Measurements from ENCODE around the gene NRDC.

NRDC gene, protein sequence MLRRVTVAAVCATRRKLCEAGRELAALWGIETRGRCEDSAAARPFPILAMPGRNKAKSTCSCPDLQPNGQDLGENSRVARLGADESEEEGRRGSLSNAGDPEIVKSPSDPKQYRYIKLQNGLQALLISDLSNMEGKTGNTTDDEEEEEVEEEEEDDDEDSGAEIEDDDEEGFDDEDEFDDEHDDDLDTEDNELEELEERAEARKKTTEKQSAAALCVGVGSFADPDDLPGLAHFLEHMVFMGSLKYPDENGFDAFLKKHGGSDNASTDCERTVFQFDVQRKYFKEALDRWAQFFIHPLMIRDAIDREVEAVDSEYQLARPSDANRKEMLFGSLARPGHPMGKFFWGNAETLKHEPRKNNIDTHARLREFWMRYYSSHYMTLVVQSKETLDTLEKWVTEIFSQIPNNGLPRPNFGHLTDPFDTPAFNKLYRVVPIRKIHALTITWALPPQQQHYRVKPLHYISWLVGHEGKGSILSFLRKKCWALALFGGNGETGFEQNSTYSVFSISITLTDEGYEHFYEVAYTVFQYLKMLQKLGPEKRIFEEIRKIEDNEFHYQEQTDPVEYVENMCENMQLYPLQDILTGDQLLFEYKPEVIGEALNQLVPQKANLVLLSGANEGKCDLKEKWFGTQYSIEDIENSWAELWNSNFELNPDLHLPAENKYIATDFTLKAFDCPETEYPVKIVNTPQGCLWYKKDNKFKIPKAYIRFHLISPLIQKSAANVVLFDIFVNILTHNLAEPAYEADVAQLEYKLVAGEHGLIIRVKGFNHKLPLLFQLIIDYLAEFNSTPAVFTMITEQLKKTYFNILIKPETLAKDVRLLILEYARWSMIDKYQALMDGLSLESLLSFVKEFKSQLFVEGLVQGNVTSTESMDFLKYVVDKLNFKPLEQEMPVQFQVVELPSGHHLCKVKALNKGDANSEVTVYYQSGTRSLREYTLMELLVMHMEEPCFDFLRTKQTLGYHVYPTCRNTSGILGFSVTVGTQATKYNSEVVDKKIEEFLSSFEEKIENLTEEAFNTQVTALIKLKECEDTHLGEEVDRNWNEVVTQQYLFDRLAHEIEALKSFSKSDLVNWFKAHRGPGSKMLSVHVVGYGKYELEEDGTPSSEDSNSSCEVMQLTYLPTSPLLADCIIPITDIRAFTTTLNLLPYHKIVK

DNA sequence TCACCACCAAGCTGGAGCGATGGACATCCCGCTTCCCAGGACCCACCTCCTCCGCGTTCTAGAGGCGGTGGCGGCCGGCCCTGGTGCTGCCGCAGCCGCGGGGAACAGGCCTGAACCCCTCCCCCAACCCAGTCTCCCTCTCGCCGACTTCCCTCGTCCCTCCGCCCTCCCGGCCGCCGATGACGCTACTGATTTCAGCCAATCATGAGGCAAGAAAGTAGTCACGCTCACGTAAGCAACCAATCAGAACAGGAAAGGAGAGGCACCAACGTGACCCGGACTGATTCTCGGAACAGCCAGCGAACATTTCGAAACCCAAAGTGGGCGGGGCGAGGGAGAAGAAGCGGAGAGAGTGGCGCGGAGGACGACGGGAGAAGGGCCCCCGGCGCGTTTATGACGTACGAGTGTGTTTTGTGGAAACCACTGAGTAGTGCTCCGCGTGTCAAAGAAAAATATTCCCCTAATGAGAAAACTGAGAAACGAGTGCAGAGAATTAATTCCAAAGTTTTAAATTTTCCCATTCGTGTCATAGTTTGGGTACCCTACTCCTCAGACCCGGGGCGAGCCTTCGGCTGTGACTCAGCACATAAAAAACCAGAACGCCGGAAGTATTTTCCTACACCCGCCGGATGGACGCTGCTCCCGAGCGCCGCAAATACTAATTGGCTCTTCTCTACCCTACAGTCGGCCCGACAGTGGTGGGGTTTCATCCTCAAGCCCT, at the start of gene NRDC:
Gene NRDC (minus strand): TSS at position 112 of the 721 bp plus-strand sequence. CDS start 112 bp downstream, outside the sequence.
- DNase-seq: peak; percentile 99

DNA sequence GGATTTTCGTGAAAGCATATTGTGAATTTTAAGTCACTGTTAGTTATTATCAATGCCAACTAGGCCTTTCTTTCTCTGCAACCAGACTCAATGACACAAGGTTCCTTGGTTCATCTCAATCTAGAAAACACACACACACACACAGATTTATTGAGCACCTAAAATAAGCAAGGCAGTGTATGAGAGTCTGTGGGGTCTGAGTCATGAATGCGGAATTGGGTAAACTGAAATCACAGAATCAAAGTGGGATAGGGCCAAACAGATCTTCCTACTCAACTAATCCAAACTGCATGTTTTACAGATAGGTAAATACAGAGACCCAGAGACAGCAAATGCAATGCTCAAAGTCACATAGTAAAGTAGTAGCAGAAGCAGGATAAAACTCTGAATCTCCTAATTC, 48.5 kb upstream of the NRDC start:
- DNase-seq: no peak

GRCh38 chr1:51926171-51926812, 47.8 kb upstream of the NRDC start:
- DNase-seq: peak; percentile 11

GRCh38 chr1:51924455-51924854, 45.9 kb upstream of the NRDC start:
- no peak for DNase-seq

DNA sequence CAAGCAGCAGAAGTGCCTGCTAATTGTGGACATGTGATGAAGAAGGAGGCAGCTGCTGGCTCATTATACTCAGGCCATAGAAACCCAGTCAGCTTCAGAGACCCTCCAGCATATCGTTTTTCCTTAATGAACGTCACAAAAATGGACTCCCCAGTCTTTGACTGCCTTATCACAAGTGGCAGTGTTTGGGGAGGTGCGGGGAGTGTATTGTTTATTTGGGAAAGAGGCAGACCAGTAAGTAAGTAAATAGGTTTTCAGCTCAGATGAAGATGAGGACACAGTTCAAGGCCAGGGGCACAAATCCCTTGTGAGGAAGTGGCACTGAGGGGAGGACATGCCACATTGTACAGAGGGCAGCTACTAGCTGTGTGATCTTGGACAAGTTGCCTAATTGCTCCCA, 43.5 kb upstream of the NRDC start:
- DNase-seq: no peak

- DNase-seq: no peak
These were observed 41.6 kb upstream of the NRDC start for GRCh38 chr1:51920130-51920529.

GRCh38 chr1:51919684-51920083, 41.2 kb upstream of the NRDC start:
- no peak for DNase-seq

DNA sequence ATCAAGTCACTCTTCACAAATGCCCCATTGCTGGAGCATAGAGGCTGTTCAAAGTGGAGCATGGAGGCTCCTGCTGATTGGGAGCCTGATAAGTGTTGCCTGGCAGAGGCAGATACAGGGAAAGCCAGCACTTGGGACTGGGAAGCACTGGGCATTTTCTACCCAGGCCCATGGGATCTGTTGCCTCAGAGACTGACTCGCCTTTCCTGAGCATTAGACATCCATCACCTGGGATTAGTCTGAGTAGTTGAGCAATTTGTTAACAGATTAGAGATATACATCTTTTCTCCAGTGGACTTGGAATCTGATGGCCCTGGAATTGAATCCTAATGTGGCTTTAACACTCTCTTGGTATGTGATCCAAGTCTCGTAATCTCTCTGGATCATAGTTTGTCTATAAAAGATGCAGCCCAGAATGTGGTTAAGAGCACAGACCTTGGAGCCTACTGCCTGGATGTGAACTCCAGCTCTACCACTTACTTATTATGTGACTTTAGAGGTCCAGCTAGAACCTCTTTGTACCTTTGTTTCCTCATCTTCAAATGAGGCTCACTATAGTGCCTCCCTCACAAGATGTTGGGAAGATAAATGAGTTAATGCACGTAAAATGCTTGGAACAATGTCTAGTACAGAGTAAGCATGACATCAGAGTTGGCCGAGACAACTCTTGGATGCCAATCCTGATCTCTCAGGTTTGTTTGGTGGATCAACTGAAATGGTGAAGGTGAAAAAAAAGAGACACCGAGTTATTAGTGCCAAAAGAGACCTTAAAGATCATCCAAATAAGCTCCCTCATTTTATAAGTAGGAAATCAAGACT, 38.3 kb upstream of the NRDC start:
- DNase-seq: no peak

DNA sequence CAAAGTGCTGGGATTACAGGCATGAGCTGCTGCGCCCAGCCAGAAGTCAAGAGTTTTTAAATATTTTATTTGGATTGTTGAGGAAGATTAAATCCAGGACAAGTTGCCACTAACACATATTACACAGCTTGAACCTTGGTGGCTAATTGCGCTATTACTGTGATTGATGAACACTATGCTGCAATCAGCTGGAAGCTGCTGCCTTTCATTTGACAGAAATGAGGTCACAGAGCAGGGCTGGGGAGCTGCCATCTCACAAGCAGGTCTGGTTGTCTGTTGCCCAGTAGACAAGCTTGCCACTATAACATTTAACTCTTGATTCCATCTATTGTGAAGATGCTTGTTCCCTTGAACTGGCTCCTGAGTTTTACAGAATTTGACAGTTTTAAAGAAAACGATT, 37.4 kb upstream of the NRDC start:
- no peak for DNase-seq

DNA sequence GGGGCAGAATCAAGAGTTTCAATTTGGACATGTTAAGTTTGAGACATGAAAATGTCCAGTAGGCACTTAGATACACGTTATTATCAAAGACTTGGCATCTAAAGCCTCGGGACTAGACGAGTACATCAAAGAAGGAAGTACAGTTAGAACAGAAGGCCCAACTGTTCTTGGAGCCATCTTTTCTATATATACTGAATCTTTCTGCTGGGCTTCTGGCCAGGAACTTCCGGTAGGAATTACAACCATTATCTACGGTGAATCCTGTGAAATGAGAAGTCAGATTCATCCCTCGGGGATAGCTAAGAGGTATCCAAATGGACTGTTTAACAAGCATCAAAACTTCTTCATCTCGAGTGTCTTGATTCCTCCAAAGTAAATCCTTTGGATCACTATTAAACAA, 34.4 kb upstream of the NRDC start:
- no peak for DNase-seq

GRCh38 chr1:51910221-51911000, 31.9 kb upstream of the NRDC start:
- DNase-seq: no peak

- DNase-seq: no peak
These were observed 30.0 kb upstream of the NRDC start for GRCh38 chr1:51908499-51908898.

DNA sequence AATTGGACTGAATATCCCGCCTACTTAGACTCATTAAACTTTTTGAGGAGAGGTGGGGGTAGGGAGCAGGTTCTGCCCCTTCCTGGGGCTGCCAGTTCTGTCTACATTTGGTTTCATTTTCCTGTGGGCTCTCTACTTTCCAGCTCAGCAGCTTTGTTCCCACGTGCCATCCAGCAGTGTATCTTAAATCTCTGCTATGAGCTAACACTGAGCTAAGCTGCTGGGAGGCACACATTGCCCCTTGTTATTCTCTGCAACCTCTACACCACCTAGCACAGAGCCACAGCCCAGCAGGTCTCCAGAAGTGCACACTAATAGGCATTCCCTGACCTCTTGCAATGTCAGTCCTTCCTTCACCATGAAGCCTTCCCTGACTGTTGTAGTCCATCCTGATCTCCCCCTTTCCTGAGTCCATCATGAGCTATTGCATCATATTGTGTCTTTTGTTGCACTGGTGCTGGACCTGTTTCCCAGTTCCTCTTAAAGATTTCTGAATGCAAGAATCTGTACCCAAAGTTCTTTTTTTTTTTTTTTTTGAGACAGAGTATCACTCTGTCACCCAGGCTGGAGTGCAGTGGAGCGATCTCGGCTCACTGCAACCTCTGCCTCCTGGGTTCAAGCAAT, 28.7 kb upstream of the NRDC start:
- DNase-seq: no peak

DNA sequence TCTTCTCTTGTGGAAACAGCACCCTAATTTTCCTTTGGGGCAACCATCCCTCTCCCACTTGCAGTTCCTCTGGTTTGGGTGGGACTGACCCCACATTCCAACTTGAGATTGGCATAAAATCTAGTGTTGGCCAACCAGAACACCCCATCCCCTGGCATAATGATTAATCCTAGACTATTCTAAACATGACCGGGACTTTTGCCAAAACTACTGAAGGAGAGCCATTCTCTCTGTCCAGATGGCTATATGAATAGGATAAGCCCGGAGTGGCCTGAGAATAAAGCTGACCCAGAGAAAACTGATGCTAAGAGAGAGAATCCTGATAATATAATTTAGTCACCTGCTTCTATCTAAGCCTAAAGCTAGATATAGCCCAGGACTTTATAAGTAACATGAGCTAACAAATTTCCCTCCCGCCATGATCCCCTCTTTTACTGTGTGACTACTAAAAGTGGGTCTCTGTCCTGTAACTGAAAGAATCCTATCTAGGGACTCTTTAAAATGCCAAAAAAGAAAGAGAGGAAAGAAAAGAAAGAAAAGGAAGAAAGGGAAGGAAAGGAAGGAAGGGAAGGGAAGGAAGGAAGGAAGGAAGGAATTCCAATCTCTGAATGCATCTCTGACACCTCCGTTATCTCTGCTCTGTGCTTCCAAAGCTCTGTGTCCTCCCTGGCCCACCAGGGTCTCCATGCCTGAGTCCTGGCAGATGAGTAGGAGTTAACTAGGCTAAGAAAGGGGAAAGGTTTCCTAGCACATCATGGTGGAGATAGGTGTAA, 28.0 kb upstream of the NRDC start:
- no peak for DNase-seq

DNA sequence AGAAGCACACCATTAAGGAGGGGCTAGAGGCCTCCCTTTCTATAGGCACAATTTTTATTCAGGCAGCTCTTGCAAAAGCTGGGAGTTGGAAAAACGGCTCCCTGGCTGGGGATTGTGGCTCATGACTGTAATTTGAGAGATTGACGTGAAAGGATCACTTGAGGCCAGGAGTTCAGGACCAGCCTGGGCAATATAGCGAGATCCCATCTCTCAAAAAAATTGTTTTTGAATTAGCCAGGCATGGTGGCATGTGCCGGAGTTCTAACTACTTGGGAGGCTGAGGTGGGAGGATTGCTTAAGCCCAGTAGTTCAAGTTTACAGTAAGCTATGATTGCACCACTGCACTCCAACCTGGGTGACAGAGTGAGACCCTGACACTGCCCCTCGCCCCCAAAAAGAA, 23.9 kb upstream of the NRDC start:
- DNase-seq: no peak

DNA sequence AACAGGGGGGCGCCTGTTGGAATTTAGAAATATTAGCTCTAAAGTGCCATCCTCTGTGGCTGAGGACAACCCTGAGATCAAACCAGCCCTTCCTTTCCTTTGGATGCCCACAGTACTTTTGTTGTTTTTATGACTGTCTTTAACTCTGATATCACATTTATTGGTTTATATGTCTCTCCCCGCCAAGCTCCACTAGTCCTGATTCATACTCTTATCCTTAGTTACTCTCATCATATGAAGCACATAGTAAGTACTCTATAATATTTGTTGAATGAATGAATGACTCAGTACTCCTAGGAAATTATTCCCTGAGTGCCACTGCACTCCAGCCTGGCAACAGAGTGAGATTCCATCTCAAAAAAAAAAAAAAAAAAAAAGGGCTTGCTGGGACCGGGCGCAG, 22.6 kb upstream of the NRDC start:
- DNase-seq: no peak

DNA sequence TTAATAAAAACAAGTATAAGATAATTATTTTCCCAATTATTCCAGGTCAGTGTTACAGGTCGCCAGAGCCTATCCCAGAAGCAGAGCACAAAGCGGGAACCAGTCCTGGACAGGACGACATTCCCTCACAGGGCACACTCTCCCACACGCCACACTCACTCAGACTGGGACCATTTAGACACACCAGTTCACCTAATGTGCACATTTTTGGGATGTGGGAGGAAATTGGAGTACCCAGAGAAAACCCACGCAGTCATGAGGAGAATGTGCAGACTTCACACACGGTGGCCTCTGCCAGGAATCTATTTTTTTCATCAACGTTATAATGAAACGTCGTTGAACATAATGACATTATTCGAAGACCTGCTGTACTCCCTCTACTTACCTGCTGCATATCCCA, 20.5 kb upstream of the NRDC start:
- no peak for DNase-seq

- no peak for DNase-seq
These were observed 19.7 kb upstream of the NRDC start for GRCh38 chr1:51898090-51898734.

- no peak for DNase-seq
These were observed 19.1 kb upstream of the NRDC start for GRCh38 chr1:51897699-51898031.
